Measurements from ENCODE around the gene DNAJB6. TPM values are rescaled to one million over a fixed set of nuclear protein-coding genes. Genes with fewer than 3 reads are reported as not detected.
"Not testable (repeated sequence)": the region's sequence is repeated elsewhere in the genome, so short reads cannot be mapped to it uniquely, and the experiment has no call there.

DNAJB6 gene
- total RNA-seq, 1 experiment from 2014 or later: 108 TPM

GRCh38 chr7:157445956-157446295 lies 109.1 kb downstream of the DNAJB6 start:
- Mint-ChIP-seq H3K27ac (ENCODE audit: unreplicated experiment) (no peak overlapping the region), H3K4me1 (ENCODE audit: low read depth, unreplicated experiment) (no peaks in the 10 kb centered on the region), H3K4me3 (ENCODE audit: unreplicated experiment) (no peak overlapping the region), H3K27me3 (ENCODE audit: insufficient read depth, unreplicated experiment) (no peaks in the 10 kb centered on the region), H3K36me3 (ENCODE audit: insufficient read depth, unreplicated experiment) (no peaks in the 10 kb centered on the region), H3K9me3 (ENCODE audit: unreplicated experiment) (no peaks in the 10 kb centered on the region)
- Histone ChIP-seq H3K4me1 (no peaks in the 10 kb centered on the region), H3K4me3 (ENCODE audit: low read depth, low read length) (no peak overlapping the region), H3K27me3 (replicated peaks; ENCODE audit: control insufficient read depth, insufficient read depth, low read length) (no peaks in the 10 kb centered on the region), H3K36me3 (ENCODE audit: control insufficient read depth, insufficient read depth, low read length) (no peaks in the 10 kb centered on the region), H3K9me3 (peaks cover 7% of the 10 kb centered on the region; the same call in 1 of the 2 replicates)
- no peak for TF ChIP-seq CTCF (IDR thresholded peaks at IDR 0.05; ENCODE audit: insufficient read depth in 1 of 2, low read depth in 1 of 2, low read length in 1 of 2, severe bottlenecking in 1 of 2, unreplicated experiment in 1 of 2)
- ChIA-PET POLR2A (no interaction called here), CTCF (no interaction called here)
- intact Hi-C loops (cut with micrococcal nuclease; ENCODE audit: unreplicated experiment): no loop called here
- DNase-seq: no peak
- BruUV-seq (replicated peaks): no TSS peak

- Mint-ChIP-seq H3K9me3 (ENCODE audit: unreplicated experiment) (no peaks in the 10 kb centered on the region), H3K36me3 (ENCODE audit: insufficient read depth, unreplicated experiment) (no peaks in the 10 kb centered on the region), H3K27me3 (ENCODE audit: insufficient read depth, unreplicated experiment) (no peaks in the 10 kb centered on the region), H3K4me3 (ENCODE audit: unreplicated experiment) (no peak overlapping the region), H3K27ac (ENCODE audit: unreplicated experiment) (no peak overlapping the region), H3K4me1 (ENCODE audit: low read depth, unreplicated experiment) (no peaks in the 10 kb centered on the region)
- CTCF ChIA-PET: no interaction called here
- intact Hi-C loops (cut with micrococcal nuclease; ENCODE audit: unreplicated experiment): no loop called here
- DNase-seq: no peak
- BruUV-seq (replicated peaks): no TSS peak
- Histone ChIP-seq H3K36me3 (ENCODE audit: control insufficient read depth, insufficient read depth, low read length) (no peaks in the 10 kb centered on the region), H3K27me3 (replicated peaks; ENCODE audit: control insufficient read depth, insufficient read depth, low read length) (no peaks in the 10 kb centered on the region), H3K4me3 (ENCODE audit: low read depth, low read length) (no peak overlapping the region), H3K9me3 (peaks cover 7% of the 10 kb centered on the region; the same call in 1 of the 2 replicates), H3K4me1 (no peaks in the 10 kb centered on the region)
- no peak for TF ChIP-seq CTCF (IDR thresholded peaks at IDR 0.05; ENCODE audit: insufficient read depth in 1 of 2, low read depth in 1 of 2, low read length in 1 of 2, severe bottlenecking in 1 of 2, unreplicated experiment in 1 of 2)
- POLR2A ChIA-PET: no interaction called here
These were observed 109.5 kb downstream of the DNAJB6 start for GRCh38 chr7:157446322-157446721.

- H3K27ac Mint-ChIP-seq (ENCODE audit: unreplicated experiment); H3K4me3 ChIP-seq (ENCODE audit: low read depth, low read length); H3K4me3 Mint-ChIP-seq (ENCODE audit: unreplicated experiment); H3K4me1 ChIP-seq; H3K4me1 Mint-ChIP-seq (ENCODE audit: low read depth, unreplicated experiment); POLR2A ChIA-PET; intact Hi-C loops (cut with micrococcal nuclease; ENCODE audit: unreplicated experiment); BruUV-seq (replicated peaks); DNase-seq; H3K9me3 Mint-ChIP-seq (ENCODE audit: unreplicated experiment); H3K27me3 ChIP-seq (replicated peaks; ENCODE audit: control insufficient read depth, insufficient read depth, low read length); H3K36me3 Mint-ChIP-seq (ENCODE audit: insufficient read depth, unreplicated experiment); H3K36me3 ChIP-seq (ENCODE audit: control insufficient read depth, insufficient read depth, low read length): not testable (repeated sequence)
- CTCF ChIA-PET: interaction anchor here (0.6 kb wide), 1 partner anchor 369 kb away, joined by 3 read pairs; no protein-coding TSS in a partner anchor
- peaks cover 11% of the 10 kb centered on the region; the same call in 1 of the 2 replicates for H3K9me3 ChIP-seq
- H3K27me3 Mint-ChIP-seq (ENCODE audit: insufficient read depth, unreplicated experiment): peaks cover 17% of the 10 kb centered on the region
These were observed 117.2 kb downstream of the DNAJB6 start for GRCh38 chr7:157454003-157454402.

Measured in Caco-2 (cell line).